Epithelial cell of proximal tubule (primary cell): ENCODE data around the gene SH3BP2. TPM values are rescaled to one million over a fixed set of nuclear protein-coding genes. Genes with fewer than 3 reads are reported as not detected.

Experiments used
- DNase-seq: peaks from one replicate; pipeline ENCODE4 v3.0.0-alpha.2; 2011; ENCODE audit warnings: low read depth
- H3K4me3 ChIP-seq: 2 replicates; pipeline ENCODE4 v1.5.1; 2011; ENCODE audit warnings: low read depth, mild to moderate bottlenecking, low read length
- CTCF ChIP-seq: conservative IDR thresholded peaks from 2 replicates; pipeline ENCODE4 v1.5.1; 2012; ENCODE audit warnings: low read depth, mild to moderate bottlenecking, low read length
- total RNA-seq: library from RNA; depleted of rRNA; stranded (reverse); fragments of >200 nt; gene quantifications from 2 replicates; pipeline ENCODE4 v1.2.3, GENCODE V29; 2015

Gene SH3BP2
- total RNA-seq, 1 donor from 2014 or later, result 53.3 TPM

- no peak overlapping the region for H3K4me3 ChIP-seq
- no peak for DNase-seq
- no peak for TF ChIP-seq CTCF
Observed at GRCh38 chr4:2875556-2875955, 82.7 kb downstream of the SH3BP2 start.

DNA sequence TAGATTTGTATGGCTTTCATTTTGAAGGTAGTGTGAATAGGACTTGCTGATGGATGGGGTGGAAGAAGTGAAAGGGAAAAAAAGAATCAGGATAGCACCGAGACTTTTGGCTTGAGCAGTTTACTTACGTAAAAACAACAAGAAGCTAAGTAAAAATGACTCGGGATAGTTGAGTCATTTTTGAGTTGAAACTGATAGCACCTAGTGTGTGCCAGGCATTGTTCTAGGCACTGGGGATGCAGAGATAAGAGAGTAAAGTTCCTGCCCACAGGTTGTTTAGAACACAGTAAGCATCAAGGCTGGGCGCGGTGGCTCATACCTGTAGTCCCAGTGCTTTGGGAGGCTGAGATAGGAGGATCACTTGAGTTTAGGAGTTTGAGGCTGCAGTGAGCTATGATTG is 85.5 kb downstream of the SH3BP2 start:
- H3K4me3 ChIP-seq, result no peak overlapping the region
- TF ChIP-seq CTCF, result no peak
- no peak for DNase-seq

DNA sequence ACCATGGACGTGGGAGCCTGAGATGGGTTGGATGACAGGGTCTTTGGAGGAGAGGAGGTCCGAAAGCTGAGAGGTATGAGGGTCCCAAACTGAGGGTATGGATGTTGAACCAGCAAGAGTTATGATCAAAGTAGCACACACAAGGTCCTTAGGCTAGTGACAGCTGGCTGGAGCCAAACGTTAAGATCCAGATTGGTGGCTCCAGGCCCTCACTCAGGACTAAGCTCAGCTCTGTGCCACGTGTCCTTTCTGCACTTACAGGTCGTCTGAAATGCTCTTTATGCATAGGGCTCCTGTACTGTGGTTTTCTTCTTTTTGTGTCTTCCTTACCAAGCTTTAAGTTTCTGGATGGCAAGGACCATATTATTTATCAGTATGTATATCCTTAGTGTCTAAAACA is 86.1 kb downstream of the SH3BP2 start:
- TF ChIP-seq CTCF, result no peak
- no peak overlapping the region for H3K4me3 ChIP-seq
- no peak for DNase-seq

- no peak overlapping the region for H3K4me3 ChIP-seq
- DNase-seq, result no peak
- TF ChIP-seq CTCF, result no peak
Observed at GRCh38 chr4:2881431-2881830, 88.5 kb downstream of the SH3BP2 start.

DNA sequence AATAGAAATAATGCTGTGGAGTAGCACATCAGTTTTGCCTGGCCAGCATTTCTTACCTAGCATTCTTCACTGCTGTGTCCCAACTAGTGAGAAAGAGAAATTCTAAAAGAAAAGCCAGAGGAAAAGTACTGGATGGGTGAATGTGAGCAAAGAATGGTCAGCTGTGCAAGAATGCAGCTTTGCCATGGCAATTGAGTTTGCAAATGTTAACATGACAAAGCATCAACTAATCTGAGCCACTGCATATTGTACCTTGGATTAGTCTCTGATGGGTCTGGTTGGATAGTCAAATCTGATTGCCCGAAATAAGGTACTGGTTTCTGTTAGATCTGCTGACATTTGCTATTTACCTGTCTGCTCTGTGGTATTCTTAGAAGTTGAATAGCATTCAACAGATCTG is 89.5 kb downstream of the SH3BP2 start:
- H3K4me3 ChIP-seq, result no peak overlapping the region
- DNase-seq, result no peak
- TF ChIP-seq CTCF, result no peak

- H3K4me3 ChIP-seq, result no peak overlapping the region
- no peak for DNase-seq
Observed at GRCh38 chr4:2886161-2886560, 93.3 kb downstream of the SH3BP2 start.

GRCh38 chr4:2886622-2887021 is 93.7 kb downstream of the SH3BP2 start:
- no peak overlapping the region for H3K4me3 ChIP-seq
- DNase-seq, result no peak
- TF ChIP-seq CTCF, result no peak

More at GRCh38 chr4:2886161-2886560, 93.3 kb downstream of the SH3BP2 start:
- no peak for TF ChIP-seq CTCF
